GM18873 (cell line): Measurements from ENCODE around the gene PISD.
"Not testable (repeated sequence)": the region's sequence is repeated elsewhere in the genome, so short reads cannot be mapped to it uniquely, and the experiment has no call there.

Experiments used
- ATAC-seq: cut with Tn5 transposase; IDR thresholded peaks from one replicate; pipeline ENCODE4 v1.9.1; 2021; ENCODE audit warnings: mild to moderate bottlenecking, moderate library complexity, moderate number of reproducible peaks; ENCODE audit not compliant: unreplicated experiment, low FRiP score

The PISD gene

GRCh38 chr22:31611061-31611760 is 50.8 kb downstream of the PISD start:
- ATAC-seq, result no peak

GRCh38 chr22:31610611-31611010 is 51.4 kb downstream of the PISD start:
- ATAC-seq, result no peak

GRCh38 chr22:31609716-31610115 is 52.3 kb downstream of the PISD start:
- ATAC-seq, result no peak

GRCh38 chr22:31607696-31608095 is 54.3 kb downstream of the PISD start:
- no peak for ATAC-seq

- no peak for ATAC-seq
Measured at GRCh38 chr22:31605851-31606585, 56.0 kb downstream of the PISD start.

GRCh38 chr22:31604746-31605705 is 57.0 kb downstream of the PISD start:
- ATAC-seq, result no peak

- no peak for ATAC-seq
Measured at GRCh38 chr22:31604137-31604705, 57.8 kb downstream of the PISD start.

- ATAC-seq, result no peak
Measured at GRCh38 chr22:31603574-31603973, 58.4 kb downstream of the PISD start.

GRCh38 chr22:31603081-31603525 is 58.9 kb downstream of the PISD start:
- ATAC-seq, result no peak

- ATAC-seq, result no peak
Measured at GRCh38 chr22:31602259-31602952, 59.6 kb downstream of the PISD start.

- ATAC-seq, result no peak
Measured at GRCh38 chr22:31595271-31595670, 66.7 kb downstream of the PISD start.

GRCh38 chr22:31590161-31590560 is 71.9 kb downstream of the PISD start:
- ATAC-seq, result not testable (repeated sequence)

GRCh38 chr22:31588970-31589675 is 72.9 kb downstream of the PISD start:
- no peak for ATAC-seq

GRCh38 chr22:31586137-31586920 is 75.7 kb downstream of the PISD start:
- no peak for ATAC-seq

- ATAC-seq, result no peak
Measured at GRCh38 chr22:31585161-31585859, 76.7 kb downstream of the PISD start.

- ATAC-seq, result no peak
Measured at GRCh38 chr22:31584804-31585160, 77.2 kb downstream of the PISD start.

GRCh38 chr22:31583861-31584485 is 78.0 kb downstream of the PISD start:
- no peak for ATAC-seq

GRCh38 chr22:31579835-31580242 is 82.2 kb downstream of the PISD start:
- ATAC-seq, result no peak
